Activated naive CD4-positive, alpha-beta T cell (primary cell): ENCODE measurements around the gene SLC22A2.
"Not testable (repeated sequence)": the region's sequence is repeated elsewhere in the genome, so short reads cannot be mapped to it uniquely, and the experiment has no call there.

Source experiments
- DNase-seq, 4 experiments: peaks; one replicate each; lab custom pipeline; 2025; lab: John Stamatoyannopoulos, UW

SLC22A2 gene

GRCh38 chr6:160248538-160248937, 10.1 kb downstream of the SLC22A2 start:
- DNase-seq, result no peak

DNA sequence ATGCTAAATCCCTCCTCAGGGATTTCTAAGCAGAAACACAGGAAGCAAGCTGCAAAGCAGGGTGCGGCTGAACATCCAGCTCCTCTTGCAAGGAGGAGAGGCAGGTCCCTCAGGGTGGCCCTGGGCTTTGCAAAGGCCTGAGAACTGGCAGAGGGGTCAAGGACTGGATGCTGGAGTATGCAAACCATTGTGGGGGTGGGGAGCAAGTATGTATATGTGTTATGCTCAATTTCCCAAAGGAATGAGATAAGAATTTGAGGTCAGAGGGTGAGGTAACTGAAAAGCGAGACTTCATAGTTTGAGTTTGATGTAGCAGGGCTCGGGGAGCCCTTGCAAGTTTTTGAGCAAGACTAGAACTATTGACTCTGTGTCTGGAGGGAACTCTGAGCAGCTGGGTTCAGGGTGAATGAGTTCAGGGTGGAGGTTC, 11.2 kb downstream of the SLC22A2 start:
- DNase-seq, result no peak

DNA sequence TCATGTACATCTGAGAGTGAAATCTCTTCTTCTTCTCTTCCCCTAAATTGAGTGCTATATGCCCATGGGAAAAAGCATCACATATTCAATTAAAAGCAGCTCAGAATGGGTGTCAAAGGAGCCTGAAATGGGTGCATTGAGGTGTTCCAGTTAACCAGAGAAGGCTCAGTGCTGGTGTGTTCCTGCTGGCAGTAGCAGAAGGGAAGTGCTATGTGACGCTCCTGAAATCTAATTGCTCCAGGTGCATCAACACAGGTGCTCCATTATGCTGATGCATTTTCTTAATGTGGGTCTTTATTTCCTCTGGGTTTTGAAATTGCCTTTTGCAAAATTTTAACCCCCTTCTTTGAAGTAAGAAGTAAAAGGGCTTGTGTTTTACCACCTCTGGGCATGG, 17.9 kb downstream of the SLC22A2 start:
- no peak for DNase-seq

DNA sequence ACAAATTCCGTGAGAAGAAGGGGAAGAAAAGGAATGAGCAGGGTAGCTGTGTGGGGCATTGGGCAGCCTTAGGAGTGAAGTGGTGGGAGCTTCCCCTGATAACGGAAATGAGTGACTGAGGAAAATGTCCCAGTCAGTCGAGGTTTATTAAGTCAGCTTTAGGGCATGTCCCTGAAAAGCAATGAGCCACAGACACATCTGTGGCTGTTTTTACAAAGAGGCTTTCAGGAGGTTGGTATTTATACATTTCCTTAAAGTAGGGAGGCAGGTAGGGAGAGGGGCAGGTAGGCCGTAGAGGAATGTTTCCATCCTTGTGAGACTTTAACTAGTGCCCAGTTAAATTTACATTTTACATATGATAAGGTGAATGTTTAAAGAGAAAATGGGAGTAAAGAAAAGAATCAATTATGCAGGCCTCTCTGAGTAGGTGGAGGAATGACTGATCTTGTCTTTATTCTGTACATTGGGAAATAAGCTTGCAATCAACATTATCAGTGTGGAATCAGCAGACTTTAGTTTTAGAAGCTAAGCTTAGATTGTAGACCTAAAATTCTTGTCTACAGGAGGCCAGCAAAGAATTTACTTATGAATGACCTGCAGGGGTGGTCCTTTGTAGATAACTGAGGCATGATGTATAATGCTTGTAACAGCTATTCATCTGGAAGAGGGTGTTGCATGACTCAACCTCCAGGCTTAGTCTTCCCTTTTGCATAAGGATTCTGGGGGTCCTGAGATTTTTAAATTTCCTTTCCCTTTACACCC, 18.5 kb downstream of the SLC22A2 start:
- no peak for DNase-seq

GRCh38 chr6:160238761-160239751, 19.6 kb downstream of the SLC22A2 start:
- no peak for DNase-seq

DNA sequence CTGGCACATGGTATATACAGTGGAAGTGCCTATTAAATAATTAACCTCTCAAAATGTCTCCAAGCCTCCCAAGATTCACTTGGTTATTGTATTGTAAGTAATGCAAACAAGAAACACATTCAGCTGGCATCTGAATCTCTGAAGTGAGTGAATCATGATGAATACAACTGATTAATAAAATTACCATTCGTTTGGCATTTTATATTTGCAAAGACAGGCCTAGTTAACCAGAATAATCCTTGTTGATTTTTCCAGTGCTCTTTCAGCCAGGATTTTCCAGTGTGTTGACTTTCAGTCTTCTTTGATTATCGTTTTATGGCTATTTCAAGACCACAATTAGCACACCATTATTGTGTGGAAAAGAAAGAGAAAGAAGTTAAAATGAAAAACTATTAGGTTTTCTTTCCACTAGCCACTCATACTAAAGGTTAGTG, 20.3 kb downstream of the SLC22A2 start:
- DNase-seq, result no peak

DNA sequence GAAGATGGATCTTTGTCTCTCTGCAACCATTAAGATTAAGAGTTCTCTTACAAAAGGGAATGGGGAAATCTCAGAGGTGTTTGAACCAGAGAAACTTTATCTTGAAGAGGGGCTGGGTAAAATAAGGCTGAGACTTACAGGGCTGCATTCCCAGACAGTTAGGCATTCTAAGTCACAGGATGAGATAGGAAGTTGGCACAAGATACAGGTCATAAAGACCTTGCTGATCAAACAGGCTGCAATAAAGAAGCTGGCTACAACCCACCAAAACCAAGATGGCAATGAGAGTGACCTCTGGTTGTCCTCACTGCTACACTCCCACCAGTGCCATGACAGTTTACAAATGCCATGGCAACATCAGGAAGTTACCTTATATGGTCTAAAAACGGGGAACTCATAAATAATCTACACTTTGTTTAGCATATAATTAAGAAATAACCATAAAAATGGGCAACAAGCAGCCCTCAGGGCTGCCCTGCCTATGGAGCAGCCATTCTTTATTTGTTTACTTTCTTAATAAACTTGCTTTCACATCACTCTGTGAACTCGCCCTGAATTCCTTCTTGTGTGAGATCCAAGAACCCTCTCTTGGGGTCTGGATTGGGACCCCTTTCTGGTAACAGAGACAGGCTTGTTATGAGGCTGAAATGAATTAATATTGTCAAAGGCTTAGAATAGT, 20.9 kb downstream of the SLC22A2 start:
- not testable (repeated sequence) for DNase-seq

DNA sequence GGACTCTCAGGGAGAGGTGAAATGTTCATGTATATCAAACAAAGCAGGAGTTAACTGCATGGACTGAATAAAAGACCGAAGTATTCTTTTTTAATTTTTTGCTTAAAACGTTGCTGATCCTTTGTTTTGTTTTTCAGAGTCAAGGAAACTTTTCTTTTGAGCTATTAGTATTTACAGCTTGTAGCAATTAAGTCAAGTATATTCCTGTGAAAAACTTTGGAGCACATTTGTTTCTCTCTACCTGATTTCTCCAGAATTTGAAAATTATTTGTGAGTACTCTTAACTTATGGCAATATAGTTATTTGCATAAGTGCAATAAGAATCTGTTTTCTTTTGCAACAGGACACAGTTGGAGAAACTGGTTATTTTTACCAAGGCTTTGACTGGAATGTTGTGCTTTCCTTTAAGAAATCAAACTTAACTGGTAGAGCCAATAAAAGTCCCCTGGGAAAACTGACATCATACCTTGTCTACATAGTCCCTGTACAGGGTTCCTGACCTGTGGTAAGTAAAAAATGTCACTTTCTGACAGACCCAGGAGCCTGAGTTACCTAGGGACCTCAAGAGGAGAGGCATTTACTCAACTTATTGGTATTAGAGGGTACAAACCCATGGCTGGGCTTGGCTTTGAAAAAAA, 22.3 kb downstream of the SLC22A2 start:
- not testable (repeated sequence) for DNase-seq

- not testable (repeated sequence) for DNase-seq
Measured at GRCh38 chr6:160233950-160234640, 24.5 kb downstream of the SLC22A2 start.

- no peak for DNase-seq
Measured at GRCh38 chr6:160227769-160228161, 30.9 kb downstream of the SLC22A2 start.

DNA sequence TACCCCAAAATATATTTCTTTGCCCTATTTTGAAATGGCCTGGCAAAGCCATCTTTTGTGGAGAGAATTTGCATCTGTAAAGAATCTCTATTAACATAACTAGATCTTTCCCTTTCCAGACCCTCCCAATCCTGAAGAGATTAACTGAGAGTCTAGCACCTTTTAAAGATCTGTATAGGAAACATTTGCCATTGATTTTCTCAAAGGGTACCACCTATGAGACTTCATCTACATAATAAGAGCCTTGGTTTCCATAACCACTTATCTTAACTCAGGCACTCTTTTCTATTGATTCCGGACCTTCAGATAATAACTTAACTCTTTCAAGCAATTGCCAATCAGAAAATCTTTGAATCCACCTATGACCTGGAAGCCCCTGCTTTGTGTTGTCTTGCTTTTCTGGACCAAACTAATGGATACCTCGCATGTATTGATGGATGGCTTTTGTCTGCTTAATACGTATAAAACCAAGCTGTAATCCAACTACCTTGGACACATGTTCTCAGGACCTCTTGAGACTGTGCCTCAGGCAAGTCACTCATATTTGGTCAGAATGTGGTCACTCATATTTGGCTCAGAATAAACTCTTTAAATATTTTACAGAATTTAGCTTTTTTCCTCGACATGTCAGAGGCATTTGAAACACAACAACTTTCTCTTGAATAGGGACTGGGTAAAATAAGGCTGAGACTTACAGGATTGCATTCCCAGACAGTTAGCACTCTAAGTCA, 31.4 kb downstream of the SLC22A2 start:
- DNase-seq, result no peak

- DNase-seq, result no peak
Measured at GRCh38 chr6:160226118-160226591, 32.5 kb downstream of the SLC22A2 start.

- no peak for DNase-seq
Measured at GRCh38 chr6:160224639-160225237, 33.9 kb downstream of the SLC22A2 start.

DNA sequence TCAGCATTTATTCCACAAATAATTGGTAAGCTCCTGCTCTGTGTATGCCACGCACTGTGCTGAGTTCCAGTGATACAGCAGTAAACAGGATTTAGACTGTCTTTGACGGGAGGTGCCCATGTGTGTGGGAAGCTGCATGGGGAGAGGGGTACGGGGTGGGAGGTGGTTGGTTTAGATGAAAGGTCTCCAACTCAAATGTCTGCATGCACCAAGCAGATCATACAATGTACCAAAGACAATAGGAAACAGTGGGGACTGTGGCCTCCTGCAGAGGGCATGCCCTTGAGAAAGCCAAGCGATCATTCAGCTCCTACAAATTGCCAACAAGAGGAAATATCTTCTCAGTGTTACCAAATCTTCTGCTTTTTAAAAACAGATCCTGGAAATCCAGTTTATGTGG, 36.1 kb downstream of the SLC22A2 start:
- no peak for DNase-seq

DNA sequence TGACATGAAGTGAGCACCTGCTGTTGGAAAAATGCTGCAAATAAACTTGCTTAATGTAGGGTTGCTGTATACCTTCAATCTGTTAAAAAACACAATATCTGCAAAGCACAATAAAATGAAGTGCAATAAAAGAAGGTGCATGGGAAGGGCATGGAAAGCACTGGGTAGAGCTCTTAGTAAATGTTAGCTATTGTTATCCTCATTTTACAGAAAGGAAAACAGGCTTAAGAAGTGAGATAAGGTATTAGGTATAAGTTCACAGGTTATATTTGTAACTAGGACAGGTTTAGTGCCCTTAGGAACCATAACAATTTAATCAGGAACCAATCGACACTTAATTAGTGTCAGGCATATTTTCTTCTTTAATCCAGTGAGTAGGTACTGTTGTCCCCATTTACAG, 36.7 kb downstream of the SLC22A2 start:
- no peak for DNase-seq

GRCh38 chr6:160221423-160221822, 37.2 kb downstream of the SLC22A2 start:
- no peak for DNase-seq

DNA sequence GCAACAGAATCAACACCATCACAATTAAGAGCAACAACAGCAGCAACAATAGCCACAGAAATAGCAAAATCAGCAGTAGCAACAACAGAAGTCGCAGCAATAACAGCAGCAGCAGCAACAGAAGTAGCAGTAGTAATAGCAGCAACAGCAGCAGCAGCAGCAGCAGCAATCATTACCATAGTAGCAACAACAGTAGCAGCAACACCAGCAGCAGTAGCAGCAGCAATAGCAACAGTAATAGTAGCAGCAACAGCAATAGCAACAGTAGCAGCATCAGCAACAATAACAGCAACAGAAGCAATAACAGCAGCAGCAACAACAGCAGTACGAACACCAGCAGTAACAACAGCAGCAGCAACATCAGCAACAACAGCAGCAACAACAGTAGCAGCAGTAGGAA, 39.8 kb downstream of the SLC22A2 start:
- DNase-seq, result no peak

DNA sequence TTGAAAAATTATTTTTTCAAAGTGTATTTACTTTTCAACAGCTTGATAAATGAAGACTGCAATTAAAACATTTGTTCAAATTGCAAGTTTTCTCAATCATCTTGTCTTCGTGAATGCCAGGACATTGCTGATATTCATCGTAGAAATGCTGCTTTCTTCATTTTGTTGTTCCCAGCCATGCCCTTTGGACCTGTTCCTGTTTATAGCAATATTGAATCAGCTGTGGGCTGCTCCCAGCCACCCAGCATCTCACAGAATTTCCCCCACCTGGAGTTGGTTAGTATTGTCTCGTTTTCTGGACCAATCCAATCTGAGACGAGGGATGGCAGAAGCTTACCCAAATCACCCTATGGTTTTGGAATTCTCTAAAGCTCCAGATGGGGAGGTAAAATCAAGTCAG, 40.8 kb downstream of the SLC22A2 start:
- no peak for DNase-seq

- no peak for DNase-seq
Measured at GRCh38 chr6:160217073-160217472, 41.5 kb downstream of the SLC22A2 start.

DNA sequence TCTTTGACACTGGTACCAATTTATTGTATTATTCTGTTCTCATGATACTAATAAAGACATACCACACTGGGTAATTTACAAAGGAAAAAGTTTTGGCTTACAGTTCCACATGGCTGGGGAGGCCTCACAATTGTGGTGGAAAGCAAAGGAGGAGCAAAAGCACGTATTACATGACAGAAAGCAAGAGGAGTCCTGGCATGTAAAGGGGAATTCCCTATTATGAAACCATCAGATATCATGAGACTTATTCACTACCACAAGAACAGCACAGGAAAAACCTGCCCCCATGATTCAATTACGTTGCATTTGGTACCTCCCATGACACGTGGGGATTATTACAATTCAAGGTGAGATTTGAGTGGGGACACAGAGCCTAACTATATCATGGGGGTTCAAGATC, 43.4 kb downstream of the SLC22A2 start:
- no peak for DNase-seq
